HG03135 (cell line): ENCODE data around the gene UVSSA.

Experiments used
- ATAC-seq: cut with Tn5 transposase; IDR thresholded peaks from one replicate; pipeline ENCODE4 v1.9.1; 2021; ENCODE audit warnings: mild to moderate bottlenecking, moderate library complexity; ENCODE audit not compliant: unreplicated experiment

The UVSSA gene

DNA sequence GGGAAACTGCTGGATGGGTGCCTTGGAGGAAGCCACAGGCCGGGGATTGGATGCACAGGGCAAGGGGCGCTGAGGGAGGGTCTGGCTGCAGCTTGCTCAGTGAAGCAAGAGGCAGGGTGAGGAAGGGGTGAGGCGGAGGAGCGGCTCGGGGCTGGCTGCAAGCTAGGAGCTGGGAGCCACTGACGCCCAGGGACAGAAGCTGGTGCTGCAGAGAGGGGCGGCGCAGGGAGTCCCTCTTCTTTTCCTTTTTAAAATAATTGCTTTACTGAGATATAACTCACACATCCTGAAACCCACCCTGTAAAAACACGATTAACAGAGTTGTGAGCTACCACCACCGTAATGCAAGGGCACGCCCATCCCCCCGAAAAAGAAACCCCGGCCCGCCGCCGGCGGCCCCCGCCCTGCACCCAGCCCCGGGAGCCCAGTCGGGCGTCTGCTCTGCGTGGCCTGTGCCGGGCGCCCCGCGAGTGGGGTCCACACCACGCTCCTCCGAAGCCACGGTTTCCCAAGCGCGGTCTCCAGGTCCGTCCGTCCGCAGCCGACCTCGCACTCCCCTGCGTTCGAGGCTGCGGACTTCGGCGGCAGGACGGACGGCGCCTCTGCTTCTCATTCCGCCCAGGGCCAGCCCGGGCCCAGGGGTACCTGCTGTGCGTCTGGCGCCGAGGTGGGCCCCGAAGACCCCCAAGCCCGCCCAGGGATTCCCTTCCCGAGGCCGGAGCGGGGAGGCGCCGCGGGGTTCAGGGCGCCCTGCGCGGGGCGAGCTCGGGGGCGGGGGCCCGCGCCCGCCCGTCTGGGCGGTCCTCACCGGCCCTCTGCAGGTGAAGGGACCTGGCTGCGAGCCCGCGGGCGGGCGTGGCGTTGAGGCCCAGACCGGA lies 866 bp upstream of the UVSSA start:
- peak; percentile 30 for ATAC-seq

- ATAC-seq, result peak; percentile 37
Observed at GRCh38 chr4:1347410-1347864, 429 bp downstream of the UVSSA start.

DNA sequence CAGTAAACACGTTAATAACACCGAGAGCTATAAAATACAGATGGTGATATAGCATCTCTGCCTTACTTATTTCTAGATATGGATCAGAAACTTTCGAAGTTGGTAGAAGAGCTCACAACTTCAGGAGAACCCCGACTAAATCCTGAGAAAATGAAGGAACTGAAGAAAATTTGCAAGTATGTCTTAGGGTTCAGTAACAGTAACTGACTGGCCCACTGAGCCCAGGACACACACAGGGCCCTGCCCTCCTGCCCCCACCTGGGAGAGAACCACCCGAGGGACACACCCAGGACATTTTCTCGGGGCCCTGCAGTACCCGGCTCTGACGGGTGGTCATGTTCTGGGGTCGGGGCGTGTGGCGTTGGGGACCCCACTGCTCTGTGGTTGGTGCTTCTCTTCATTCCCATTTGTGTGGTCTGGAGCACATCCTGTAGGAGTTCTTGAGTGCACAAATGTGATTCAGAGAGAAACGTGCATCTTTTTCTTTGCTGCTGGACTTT lies 1.1 kb downstream of the UVSSA start:
- ATAC-seq, result no peak

GRCh38 chr4:1348746-1349145 lies 1.7 kb downstream of the UVSSA start:
- no peak for ATAC-seq

DNA sequence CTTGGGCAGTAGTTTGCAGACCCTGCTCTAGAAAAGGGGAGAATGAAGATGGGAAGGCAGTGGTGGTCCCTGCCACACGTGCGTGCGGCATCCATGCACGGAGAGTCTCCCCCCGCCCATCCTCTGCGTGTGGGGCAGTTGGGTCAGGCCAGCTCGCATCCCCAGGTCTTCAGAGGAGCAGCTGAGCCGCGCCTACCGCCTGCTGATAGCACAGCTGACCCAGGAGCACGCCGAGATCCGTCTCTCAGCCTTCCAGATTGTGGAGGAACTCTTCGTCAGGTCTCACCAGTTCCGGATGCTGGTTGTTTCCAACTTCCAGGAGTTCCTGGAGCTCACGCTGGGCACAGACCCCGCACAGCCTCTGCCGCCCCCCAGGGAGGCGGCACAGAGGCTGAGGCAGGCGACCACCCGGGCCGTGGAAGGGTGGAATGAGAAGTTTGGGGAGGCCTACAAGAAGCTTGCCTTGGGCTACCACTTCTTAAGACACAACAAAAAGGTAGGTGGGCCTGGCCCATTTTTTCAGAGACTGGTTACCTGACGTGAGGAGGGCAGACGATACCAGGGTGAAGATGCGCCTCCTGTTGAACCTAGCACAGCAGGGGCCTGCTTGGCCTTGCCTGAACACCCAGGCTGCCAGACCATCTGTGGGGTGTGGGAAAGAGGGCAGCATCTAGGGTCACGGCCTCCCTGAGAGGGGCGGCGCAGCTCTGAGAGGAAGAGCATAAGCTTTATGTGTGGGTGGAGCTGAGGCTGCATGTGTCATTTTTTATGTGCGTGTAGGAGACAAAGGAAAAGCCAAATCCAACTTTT lies 2.6 kb downstream of the UVSSA start:
- ATAC-seq, result no peak

DNA sequence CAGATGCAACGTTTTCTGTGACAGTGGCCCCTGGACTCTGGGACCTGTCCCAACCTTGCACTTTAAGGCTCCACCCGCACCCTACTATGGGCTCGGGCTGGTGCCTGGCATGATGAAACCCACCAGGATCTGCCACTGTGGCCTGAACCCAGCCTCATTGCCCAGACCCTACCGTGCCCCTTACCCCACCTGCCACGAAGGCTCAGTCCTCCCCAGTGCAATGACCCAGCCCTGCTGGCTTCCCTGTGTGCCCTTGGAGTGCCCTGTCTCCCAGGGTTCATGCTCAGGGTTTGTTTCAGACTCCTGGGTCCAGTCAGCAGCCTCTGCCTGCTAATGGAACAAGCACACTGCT lies 3.1 kb downstream of the UVSSA start:
- ATAC-seq, result no peak

GRCh38 chr4:1351854-1352566 lies 5.0 kb downstream of the UVSSA start:
- ATAC-seq, result no peak

GRCh38 chr4:1352567-1352900 lies 5.5 kb downstream of the UVSSA start:
- no peak for ATAC-seq

DNA sequence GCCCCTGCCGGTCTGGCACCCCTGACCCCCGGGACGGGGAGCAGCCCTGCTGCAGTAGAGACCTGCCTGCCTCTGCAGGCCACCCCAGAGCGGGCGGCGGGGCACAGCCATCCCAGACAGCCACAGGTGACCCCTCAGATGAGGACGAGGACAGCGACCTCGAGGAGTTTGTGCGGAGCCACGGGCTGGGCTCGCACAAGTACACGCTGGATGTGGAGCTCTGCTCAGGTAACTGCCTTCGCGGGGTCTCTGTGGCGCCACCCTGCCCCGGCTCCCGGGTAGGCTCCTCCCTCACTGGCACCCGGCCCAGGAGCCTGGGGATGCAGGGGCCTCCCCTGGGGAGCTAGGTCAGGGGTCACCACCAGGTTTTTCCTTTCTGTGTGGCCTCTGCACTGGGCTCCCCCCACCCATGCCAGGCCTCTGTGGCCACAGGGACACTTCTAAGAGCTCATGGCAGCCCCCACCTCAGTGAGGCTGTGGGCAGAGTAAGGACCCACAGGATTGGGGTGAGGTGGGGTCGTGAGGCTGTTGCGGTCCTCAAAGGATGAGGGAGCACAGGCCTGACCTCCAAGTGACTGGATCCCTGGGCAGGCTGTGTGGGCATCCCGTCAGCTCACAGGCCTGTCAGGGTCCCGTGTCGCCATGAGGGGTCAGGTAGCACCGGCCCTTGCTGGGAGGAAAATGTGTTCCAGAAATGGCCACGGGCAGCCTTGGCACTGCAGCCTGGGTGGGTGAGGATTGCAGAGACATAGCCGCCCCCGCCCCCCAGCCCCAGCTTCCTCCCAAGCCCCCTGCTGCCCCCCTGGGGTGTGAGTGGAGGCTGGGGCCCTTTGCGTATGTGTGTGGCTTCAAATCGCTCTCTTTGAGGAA lies 6.4 kb downstream of the UVSSA start:
- ATAC-seq, result no peak

GRCh38 chr4:1354136-1354982 lies 7.4 kb downstream of the UVSSA start:
- ATAC-seq, result no peak

GRCh38 chr4:1354983-1355275 lies 7.9 kb downstream of the UVSSA start:
- ATAC-seq, result no peak

DNA sequence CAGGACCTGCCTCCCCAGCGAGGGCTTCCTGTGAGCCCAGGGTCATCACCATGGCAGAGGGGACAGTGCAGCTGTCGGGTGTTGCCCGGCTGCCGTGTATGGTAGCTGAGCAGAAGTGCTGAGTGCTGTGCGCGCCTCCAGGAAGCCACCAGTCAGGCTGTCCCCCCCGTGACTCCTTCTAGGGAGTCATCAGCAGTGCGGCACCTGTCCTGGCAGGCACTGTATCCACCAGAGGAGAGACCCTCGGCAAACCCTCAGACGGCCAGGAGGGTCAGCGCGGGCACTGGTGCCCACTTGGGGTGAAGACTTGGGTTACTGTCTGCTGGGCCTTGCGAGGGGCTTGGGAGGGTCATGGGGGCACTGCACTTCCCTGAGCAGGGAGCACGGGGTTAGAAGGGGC lies 8.4 kb downstream of the UVSSA start:
- ATAC-seq, result no peak

GRCh38 chr4:1356181-1356998 lies 9.4 kb downstream of the UVSSA start:
- no peak for ATAC-seq

DNA sequence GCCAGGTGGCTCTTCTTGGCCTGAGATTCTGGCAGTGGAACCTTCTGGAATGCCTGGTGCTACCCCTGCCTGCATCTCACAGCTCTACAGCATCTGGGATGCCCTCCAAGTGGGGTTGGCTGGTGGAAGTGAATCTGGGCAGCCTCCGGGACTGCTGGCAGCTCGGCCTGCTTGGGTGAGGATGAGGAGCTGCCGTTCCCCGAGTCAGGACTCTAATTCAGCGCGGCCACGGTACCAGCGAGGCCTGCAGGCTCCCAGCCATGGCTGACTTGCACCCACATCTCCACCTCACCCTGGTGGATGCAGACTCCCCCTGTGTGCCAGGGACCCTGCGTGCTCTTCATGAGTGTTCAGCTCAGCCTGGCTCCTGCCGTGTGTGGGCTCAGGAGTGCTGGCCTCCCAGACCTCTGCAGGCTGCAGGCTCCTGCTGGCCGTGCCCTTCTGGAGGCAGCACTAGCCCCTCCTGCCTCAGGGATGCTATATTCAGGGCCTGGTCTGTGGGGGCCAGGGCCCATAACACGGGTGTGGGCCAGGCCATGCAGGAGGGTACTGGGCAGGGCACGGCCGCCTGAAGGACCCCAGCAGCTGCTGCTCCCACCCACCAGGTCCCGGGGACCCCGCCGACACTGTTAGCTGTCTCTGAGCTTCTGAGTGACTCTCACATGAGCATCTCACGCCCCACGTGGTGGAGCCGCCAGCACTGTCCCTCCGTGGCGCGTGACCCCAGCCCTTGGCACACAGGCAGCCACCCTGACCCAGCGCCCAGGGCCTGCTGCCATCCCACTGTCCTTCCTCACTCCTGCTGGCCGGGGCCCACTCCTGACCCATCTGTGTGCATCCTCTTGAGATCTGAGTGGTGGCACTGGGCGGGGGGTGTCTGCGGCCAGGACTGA lies 10.6 kb downstream of the UVSSA start:
- no peak for ATAC-seq

DNA sequence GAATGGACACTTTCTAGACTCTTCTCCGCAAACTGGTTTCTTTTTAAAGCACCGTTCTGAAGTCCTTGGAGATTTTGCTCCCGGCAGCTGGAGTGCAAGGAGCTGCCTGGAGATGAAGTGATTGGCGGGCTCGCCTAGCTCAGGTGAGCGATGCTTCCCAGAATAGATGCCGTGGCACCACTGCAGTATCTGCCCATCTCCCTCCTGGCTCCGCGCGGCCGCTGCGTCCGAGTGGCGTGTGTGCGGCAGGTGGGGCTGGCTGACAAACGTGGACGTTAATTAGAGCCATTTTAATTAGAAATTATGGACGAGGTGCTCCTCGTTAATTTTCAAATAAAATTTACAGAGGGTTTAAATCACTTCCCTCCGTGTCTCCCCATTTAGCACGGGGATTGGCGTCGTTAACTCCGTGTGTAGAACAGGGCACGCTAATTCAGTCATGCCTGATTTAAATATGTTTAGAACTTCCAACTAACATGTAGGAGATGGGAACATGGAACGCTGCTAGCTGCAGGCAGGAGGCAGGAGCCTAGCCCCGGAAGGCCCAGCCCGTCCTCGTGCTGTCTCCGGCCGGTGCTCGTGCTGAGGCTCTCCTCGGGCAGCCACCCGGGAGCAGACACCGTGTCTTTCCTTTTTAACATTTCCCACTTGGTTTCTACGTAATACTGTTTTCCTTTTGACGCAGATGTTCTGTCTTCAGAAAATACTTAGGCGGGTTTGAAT lies 11.6 kb downstream of the UVSSA start:
- ATAC-seq, result no peak

- no peak for ATAC-seq
Observed at GRCh38 chr4:1359144-1359501, 12.1 kb downstream of the UVSSA start.

GRCh38 chr4:1359976-1360375 lies 13.0 kb downstream of the UVSSA start:
- no peak for ATAC-seq
